HG02973 (cell line): ENCODE data around the gene TMEM50A.
"Not testable (repeated sequence)": the region's sequence is repeated elsewhere in the genome, so short reads cannot be mapped to it uniquely, and the experiment has no call there.

Experiments
- ATAC-seq: cut with Tn5 transposase; IDR thresholded peaks from one replicate; pipeline ENCODE4 v1.9.1; 2021; ENCODE audit warnings: moderate library complexity; ENCODE audit not compliant: unreplicated experiment

The TMEM50A gene

DNA sequence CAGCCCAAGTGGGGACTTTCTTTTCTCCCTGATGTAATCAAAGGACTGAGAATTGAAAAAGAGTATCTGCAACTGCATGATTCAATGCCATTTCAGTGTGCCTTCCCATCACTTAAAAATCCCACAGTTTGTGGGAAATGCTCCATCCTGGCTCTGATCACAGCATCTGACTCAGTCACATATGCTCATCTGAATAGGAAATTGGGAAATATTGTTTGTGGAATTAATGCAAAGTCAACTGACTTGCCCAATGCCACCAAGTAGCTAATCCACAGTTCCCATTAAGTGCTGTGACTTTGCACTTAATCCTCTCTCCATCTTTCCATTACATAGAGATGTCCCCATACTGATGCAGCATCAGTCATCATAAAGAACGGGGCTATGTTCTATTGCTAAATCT lies 45.0 kb downstream of the TMEM50A start:
- not testable (repeated sequence) for ATAC-seq

DNA sequence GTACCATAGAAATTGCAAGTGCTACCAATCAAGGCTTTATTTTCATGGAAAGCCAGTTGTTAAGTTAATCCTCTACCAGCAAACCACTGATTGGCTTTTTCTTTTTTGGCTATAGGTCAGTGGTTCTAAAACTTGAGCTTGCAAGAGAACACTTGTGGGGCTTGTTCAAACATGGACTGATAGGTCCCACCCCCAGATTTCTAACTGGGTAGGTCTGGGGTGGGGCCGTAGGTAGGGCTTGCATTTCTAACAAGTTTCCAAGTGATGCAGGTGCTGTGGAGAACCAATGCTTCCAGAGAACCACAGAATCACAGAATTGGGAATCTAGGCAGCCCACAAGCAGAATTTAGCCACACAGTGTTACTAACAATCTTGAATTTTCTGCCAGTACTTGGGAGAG lies 45.7 kb downstream of the TMEM50A start:
- not testable (repeated sequence) for ATAC-seq

DNA sequence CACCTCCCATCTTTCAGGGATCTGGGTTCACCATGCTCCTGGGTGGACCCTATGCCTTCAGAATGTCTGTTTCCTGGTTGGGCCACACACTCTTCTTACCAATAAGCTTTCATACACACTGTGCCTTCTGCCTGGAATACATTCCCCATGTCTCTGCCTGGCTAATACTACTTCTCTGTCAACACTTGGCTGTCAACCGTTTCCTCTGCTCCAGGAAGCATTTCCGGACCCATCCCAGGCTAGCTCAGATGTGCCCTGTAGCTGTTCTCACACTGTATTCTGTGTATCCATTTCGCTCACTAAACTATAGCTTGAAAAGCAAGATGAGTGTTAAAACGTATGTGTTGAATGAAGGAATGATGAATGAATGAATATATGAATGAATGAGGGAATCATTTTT lies 49.0 kb downstream of the TMEM50A start:
- not testable (repeated sequence) for ATAC-seq

DNA sequence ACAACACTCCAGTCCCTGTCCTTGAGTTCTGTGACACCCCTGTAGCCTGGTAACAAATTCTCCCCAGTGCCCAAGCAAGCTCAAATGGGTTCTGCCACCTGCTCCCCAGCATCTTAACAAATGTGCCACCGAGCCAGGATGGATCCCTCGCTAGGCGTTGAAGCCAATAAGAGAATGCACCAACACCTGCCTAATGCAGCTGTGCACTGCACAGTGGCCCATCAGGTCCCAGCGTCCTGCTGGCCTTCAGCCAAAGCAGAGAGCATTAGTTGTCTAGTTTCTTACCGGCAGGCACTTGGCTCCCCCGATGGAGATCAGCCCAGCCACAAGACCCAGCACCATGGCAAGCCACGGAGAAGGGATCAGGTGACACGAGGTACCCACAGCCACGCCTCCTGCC lies 50.6 kb downstream of the TMEM50A start:
- not testable (repeated sequence) for ATAC-seq

DNA sequence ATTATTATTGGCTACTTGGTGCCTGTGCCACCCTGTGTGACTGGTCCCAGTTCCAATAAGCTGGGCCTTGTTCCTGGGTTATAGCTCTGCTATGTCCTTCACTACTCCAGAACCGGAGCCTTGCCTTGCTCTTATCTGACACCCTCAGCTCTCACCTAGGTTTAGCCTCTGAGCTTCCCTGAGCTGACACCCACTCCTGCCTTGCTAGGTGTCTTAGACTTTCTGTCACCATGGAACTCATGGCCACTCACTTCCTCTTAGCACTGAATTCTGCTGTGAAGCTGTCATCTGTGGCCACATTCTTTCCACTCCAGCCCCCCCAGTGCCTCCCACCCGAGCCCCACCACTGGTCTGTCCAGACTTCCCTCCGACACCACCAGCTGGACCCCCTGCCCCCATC lies 51.6 kb downstream of the TMEM50A start:
- not testable (repeated sequence) for ATAC-seq

DNA sequence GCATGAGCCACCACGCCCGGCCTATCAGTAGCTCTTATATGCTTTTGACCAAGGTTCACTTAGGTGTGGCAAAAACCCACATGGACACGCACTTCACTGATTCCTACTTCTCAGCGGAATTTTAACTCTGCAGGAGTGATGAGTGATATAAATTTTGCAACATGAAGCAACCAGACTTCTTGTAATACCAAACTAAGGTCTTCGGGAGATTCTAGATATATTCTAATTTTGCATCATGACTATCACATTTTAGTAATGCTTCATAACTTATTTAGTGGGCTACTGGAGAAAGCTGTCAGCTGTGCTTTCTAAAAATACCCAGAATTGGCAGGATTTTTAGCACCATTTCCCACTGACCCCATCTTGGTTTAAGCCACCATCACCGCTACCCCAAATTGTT lies 54.7 kb downstream of the TMEM50A start:
- ATAC-seq = no peak

DNA sequence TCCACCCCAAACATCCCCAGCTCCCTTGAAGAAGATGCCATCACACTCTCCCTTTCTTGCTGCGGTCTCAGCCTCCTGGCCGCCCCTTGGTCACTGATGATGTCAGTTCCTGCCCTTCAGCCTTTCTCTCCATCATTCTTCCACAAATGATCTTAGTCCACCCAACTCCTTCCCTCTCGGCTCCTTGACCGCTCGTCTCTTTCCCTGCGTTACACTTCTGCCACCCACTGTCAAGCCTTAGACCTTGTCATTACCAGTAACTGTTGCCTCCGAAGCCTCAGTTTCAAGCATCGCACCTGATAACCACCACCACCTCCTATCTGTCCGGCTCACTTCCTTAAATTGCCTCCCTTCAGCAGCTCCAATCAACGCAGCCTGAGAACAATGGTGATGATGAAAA lies 59.4 kb downstream of the TMEM50A start:
- not testable (repeated sequence) for ATAC-seq

DNA sequence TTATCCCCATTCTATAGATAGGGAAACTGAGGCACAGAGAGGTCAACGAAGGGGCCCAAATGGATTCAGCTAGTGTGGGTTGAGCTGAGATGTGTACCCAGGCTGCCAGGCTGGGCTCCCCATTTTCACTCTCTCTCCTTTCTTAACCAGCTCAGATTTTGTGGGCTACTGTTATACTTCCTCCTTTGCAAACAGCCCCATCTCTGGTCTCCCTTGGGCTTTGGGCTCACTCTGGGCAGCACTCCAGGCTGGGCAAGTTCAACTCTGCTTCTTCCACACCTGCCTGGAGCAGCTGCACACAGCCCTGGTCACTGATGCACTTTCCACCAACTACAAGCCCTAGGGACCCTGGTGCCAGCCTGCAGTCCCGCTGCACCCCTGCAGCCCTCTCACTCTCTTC lies 59.9 kb downstream of the TMEM50A start:
- not testable (repeated sequence) for ATAC-seq

DNA sequence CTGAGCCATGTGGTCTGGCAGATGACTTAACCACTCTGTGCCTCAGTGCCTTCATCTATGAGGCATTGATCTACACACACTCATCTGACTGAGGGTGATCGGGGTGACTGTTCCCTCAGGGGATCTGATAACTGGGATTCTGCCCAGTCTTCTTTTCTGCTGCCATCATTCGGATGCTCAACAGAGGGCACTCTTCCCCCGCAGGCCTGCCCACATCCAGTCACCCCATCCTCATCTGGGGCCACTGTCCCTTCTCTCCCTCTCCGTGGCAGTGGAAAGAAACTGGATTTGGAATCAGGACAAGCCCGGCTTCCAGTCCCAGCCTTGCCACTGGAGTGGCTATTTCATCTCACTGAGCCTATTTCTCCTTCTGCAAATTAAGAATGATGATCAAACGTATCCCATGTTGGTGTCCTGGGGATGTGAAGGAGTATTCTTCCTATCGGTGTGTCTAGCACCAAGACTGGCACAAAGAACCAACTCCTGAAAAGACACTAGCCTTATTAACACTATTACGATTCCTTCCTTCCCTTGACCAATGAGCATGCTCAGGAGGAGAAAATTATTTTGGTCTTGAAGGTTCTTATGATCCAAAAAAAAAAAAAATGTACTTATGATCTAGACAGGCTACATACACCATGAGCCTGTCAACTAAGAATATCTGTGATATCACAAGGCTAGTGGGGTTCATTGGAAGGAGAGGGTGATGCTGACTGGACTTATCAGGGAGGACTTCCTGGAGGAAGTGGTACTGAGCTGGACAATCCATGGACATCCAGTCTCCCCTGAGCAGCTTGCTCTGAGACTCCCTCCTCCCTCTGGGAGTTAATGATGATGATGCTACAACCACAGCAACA lies 65.0 kb downstream of the TMEM50A start:
- not testable (repeated sequence) for ATAC-seq

DNA sequence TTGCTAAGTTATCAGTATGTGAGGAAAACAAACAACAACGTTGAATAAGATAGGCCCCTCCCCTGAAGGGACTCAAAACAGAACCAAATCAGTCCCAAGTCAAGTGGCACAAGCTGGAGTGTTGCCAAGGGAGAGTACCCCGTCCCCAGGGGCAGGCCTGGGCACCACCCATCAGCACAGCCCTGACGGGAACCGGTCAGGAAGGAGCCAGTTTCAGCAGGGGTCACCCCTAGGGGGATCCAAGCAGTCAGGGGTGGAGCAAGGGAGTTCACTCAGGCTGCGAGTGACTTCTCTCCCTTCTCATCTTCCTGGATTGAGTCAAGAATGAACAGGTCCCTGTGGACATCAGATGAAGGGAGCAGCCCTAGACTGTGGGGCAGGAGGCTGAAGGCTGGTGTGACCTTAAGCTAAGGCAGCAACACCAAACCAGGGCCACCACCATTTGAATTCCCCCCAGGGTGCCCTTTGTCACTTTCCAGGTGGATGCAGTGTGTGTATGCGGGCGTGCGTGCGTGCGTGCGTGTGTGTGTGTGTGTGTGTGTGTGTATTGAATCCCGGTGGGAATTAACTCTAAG lies 67.7 kb downstream of the TMEM50A start:
- not testable (repeated sequence) for ATAC-seq

DNA sequence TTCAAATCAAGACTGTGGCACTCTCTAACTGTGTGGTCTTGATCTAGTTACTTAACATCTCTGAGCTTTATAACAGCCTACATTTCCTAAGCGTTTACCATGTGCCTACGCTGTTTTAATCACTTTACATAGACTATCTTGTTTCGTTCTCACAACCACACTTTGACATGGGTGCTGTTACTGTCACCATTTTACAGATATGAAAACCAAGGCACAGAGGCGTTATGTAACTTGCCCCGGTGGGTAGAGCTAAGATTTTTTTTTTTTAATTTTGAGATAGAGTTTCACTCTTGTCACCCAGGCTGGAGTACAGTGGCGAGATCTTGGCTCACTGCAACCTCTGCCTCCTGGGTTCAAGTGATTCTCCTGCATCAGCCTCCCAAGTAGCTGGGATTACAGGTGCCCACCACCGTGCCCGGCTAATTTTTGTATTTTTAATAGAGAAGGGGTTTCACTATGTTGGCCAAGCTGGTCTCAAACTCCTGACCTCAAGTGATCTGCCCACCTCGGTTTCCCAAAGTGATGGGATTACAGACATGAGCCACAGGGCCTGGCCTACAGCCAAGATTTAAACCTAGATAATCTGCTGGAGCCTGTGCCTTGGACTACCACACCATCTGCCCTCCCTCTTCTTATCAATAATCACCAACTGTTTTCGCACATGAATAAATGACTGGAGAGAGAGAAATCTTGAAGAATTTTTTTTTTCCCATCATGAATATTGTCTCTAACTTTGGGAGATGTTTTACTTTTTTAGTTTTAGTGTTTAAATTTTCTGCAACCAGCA lies 71.7 kb downstream of the TMEM50A start:
- ATAC-seq = not testable (repeated sequence)
